A549 treated with ZK216348 at 1 μM for 4 hours (cell line): ENCODE data around the gene PPP1R13L. TPM values are rescaled to one million over a fixed set of nuclear protein-coding genes. Genes with fewer than 3 reads are reported as not detected.

ENCODE experiments used
- total RNA-seq: library from RNA; stranded (reverse); fragments of 200-300 nt; extraction: Qiagen RNA extraction; gene quantifications from 5 replicates; pipeline ENCODE4 v1.2.3, GENCODE V29; 2022; ENCODE audit warnings: low read depth

PPP1R13L gene
- 28.2 to 49.5 TPM (median 33.1 TPM) in 5 replicates for total RNA-seq

GRCh38 chr19:45404557-45405434, at the start of gene PPP1R13L:
Gene PPP1R13L (minus strand): TSS chr19:45405069. CDS start chr19:45398318, 6,751 bp downstream.

GRCh38 chr19:45423589-45424190, 18.8 kb upstream of the PPP1R13L start, which contains the start of gene ERCC1:
Gene ERCC1 (minus strand): TSS chr19:45423917. CDS start chr19:45423374, 543 bp downstream.

GRCh38 chr19:45406226-45407090, 1.6 kb upstream of the PPP1R13L start, which contains the start of gene POLR1G:
Gene POLR1G (plus strand): TSS chr19:45406644. CDS start chr19:45406697, 53 bp downstream.

GRCh38 chr19:45370410-45371204, 34.3 kb downstream of the PPP1R13L start, which contains the start of gene ERCC2:
Gene ERCC2 (minus strand): TSS chr19:45370573. CDS start chr19:45370540, 33 bp downstream.

GRCh38 chr19:45340232-45340898, 64.5 kb downstream of the PPP1R13L start, which contains the start of gene KLC3:
Gene KLC3 (plus strand): TSS chr19:45340750. CDS start chr19:45345542, 4,792 bp downstream.

Other genes starting within 250 kb of the PPP1R13L start
- 0.08 to 0.34 TPM (median 0.32 TPM) in 5 replicates for gene NKPD1, start 244.1 kb downstream of the PPP1R13L start, total RNA-seq
- 29.2 to 47.2 TPM (median 38.5 TPM) in 5 replicates for gene TRAPPC6A, start 226.8 kb downstream of the PPP1R13L start, total RNA-seq
- gene BLOC1S3, start 226.3 kb downstream of the PPP1R13L start, total RNA-seq = 13.7 to 22.6 TPM (median 17.2 TPM) in 5 replicates
- 1.0 to 2.0 TPM (median 2.0 TPM) in 5 replicates for gene EXOC3L2, start 159.7 kb downstream of the PPP1R13L start, total RNA-seq
- gene MARK4, start 153.8 kb downstream of the PPP1R13L start, total RNA-seq = 5.5 to 8.6 TPM (median 7.4 TPM) in 5 replicates
- gene CKM, start 82.2 kb downstream of the PPP1R13L start, total RNA-seq = 0.08 TPM in 1 of 5 replicates, not detected in the others
- gene KLC3, start 64.3 kb downstream of the PPP1R13L start, total RNA-seq = 0.40 to 1.2 TPM (median 0.79 TPM) in 5 replicates
- 8.5 to 14.6 TPM (median 12.9 TPM) in 5 replicates for gene ERCC2, start 34.5 kb downstream of the PPP1R13L start, total RNA-seq
- gene POLR1G, start 1.6 kb upstream of the PPP1R13L start, total RNA-seq = 36.5 to 57.4 TPM (median 49.7 TPM) in 5 replicates
- gene ERCC1, start 18.8 kb upstream of the PPP1R13L start, total RNA-seq = 133 to 168 TPM (median 162 TPM) in 5 replicates
- 13.5 to 20.1 TPM (median 14.6 TPM) in 5 replicates for gene FOSB, start 62.9 kb upstream of the PPP1R13L start, total RNA-seq
- 10.6 to 14.5 TPM (median 11.4 TPM) in 5 replicates for gene RTN2, start 92.0 kb upstream of the PPP1R13L start, total RNA-seq
- gene PPM1N, start 93.4 kb upstream of the PPP1R13L start, total RNA-seq = 5.5 to 7.8 TPM (median 7.1 TPM) in 5 replicates
- gene VASP, start 102.4 kb upstream of the PPP1R13L start, total RNA-seq = 153 to 206 TPM (median 182 TPM) in 5 replicates
- gene OPA3, start 179.7 kb upstream of the PPP1R13L start, total RNA-seq = 11.4 to 19.8 TPM (median 17.0 TPM) in 5 replicates
- gene GPR4, start 197.1 kb upstream of the PPP1R13L start, total RNA-seq = 0.21 to 0.69 TPM (median 0.30 TPM) in 5 replicates
- gene EML2, start 234.3 kb upstream of the PPP1R13L start, total RNA-seq = 12.4 to 30.6 TPM (median 26.0 TPM) in 5 replicates